ENCODE results near the gene SKI. TPM values are rescaled to one million over a fixed set of nuclear protein-coding genes. Genes with fewer than 3 reads are reported as not detected.
A peak's percentile ranks its signal among the peaks of the same experiment; 100 is the strongest.

SKI gene
- total and polyA plus RNA-seq, 9 of the 15 experiments (the other 6 are each of a cell fraction or from before 2014, with no cell fraction given) = 0.10 to 60.5 (median 4.6) TPM

GRCh38 chr1:2205191-2205952, 22.7 kb upstream of the SKI start (continued):
- TF ChIP-seq CHD7 (IDR thresholded peaks at IDR 0.05; ENCODE audit: low read depth, low read length) (no peak), RAD21 (CRISPR knock-in tag; conservative IDR thresholded peaks at IDR 0.05 in 1 of 2, IDR thresholded peaks at IDR 0.05 in 1 of 2) (peak in 1 of 2 experiments; percentile 30; a peak in 1 of 4 replicates), POLR2A (conservative IDR thresholded peaks at IDR 0.05) (peak; percentile 54), BACH1 (tag; IDR thresholded peaks at IDR 0.05) (no peak), FOXO4 (CRISPR knock-in tag; IDR thresholded peaks at IDR 0.05) (no peak), ZNF77 (CRISPR knock-in tag; IDR thresholded peaks at IDR 0.05) (no peak), ZNF740 (CRISPR knock-in tag; IDR thresholded peaks at IDR 0.05) (peak; percentile 66; the same call in 1 of the 2 replicates), ZNF740 (tag; IDR thresholded peaks at IDR 0.05) (no peak), NR2C2 (CRISPR knock-in tag; IDR thresholded peaks at IDR 0.05) (peak; percentile 66), NR2C2 (tag; IDR thresholded peaks at IDR 0.05) (peak; percentile 38; the same call in 1 of the 2 replicates), JUN (IDR thresholded peaks at IDR 0.05; ENCODE audit: borderline replicate concordance, low read depth, low read length) (no peak), JUN (CRISPR knock-in tag; IDR thresholded peaks at IDR 0.05; ENCODE audit: borderline replicate concordance) (peak; percentile 51; the same call in 1 of the 2 replicates), L3MBTL2 (IDR thresholded peaks at IDR 0.05) (peak; percentile 99), HDAC1 (IDR thresholded peaks at IDR 0.05) (peak in 1 of 2 experiments; percentile 75; a peak in 2 of 4 replicates)

Measured in K562 (cell line).